G401 (cell line): ENCODE data around the gene RABL6. TPM values are rescaled to one million over a fixed set of nuclear protein-coding genes. Genes with fewer than 3 reads are reported as not detected.

ENCODE experiments used
- DNase-seq: peaks from one replicate; pipeline ENCODE4 v3.0.0-alpha.2; 2015; ENCODE audit warnings: low spot score
- in situ Hi-C: cut with HindIII; loops from 2 replicates; pipeline ENCODE4 v1.10.0; 2016; ENCODE audit warnings: low sequenced_read_pairs, mixed read lengths
- total RNA-seq: library from RNA; depleted of rRNA; stranded (reverse); fragments of >200 nt; shearing (Covaris generic); gene quantifications from 2 replicates; pipeline ENCODE4 v1.2.3, GENCODE V29; 2014

RABL6 gene
- total RNA-seq, 1 experiment from 2014 or later = 222 TPM

GRCh38 chr9:136806631-136807201 is 1.0 kb upstream of the RABL6 start:
- in situ Hi-C loops = no loop called here
- no peak for DNase-seq

DNA sequence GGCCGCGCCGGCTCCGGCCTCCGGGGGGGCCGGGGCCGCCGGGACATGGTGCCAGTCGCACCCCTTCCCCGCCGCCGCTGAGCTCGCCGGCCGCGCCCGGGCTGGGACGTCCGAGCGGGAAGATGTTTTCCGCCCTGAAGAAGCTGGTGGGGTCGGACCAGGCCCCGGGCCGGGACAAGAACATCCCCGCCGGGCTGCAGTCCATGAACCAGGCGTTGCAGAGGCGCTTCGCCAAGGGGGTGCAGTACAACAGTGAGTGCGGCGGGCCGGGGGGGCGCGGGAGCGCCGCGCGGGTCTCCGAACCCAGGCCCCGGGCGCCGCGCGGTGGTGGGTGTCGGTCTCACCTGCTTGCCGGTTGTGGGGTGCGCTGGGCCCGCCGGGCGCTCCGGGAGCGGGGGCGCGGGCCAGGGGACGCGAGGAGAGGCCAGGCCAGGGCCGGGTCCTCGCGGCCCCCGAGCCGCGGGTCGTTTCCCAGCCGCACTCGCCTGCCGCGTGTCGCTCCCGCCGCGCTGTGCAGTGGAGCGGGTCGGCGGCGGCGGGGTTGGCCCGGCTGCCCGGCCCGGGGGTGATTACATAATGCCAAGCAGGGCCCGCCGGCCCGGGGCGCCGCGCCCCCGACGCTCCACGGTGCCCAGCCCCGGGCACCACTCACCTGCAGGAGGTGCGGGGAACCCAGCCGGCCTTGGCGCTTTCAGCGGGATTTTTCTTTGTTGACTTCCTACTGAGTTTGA is 492 bp downstream of the RABL6 start:
- no peak for DNase-seq
- in situ Hi-C loops = no loop called here

DNA sequence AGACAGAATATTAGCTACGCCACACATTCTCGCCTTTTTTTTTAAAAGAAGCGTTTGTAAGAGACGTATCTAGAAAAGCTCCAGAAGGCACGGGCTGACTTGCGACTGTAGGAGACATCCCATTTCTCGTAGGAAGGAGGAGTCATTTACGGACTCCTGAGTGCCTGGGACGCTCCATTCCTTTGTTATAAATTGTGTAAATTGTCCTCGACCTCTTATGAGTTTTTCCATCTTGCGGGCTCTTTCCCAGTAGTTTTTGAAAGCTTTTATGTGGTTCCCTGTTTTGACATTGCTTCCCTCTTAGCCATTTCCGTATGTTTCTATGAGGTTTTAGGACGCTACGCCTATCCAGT is 1.0 kb downstream of the RABL6 start:
- in situ Hi-C loops = no loop called here

DNA sequence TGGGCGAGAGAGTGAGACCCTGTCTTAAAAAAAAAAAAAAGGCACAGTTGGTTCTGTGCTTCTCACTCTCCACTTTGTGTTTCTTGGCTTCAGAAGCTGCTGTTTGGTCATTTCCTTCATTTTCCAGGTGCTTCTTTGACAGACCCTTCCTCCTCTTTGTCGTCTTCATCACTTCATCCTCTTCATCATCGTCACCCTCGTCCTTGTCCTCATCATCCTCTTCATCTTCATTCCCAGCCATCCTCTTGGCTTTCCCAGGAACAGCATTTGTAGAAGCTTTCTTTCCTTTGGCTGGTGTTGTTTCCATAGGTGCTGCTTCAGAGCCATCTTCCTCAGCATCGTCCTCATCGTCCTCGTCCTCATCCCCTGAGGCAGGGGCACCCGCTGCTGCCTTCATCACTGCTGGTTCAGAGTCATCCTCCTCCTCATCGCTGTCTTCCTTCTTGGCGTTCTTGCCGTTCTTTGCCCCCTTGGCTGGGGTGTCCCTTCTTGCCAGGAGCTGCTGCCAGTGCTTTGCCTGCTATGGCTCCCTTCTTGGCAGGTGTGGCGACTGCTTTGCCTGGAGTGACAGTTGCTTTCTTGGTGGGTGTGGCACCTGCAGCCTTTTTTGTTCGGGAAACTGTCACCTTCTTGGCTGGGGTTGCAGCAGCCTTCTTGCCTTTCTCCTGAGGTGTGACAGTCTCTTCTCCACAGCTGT is 7.1 kb downstream of the RABL6 start:
- in situ Hi-C loops = loop anchor here (10.0 kb wide), 1 partner anchor 120 kb away; no protein-coding TSS in a partner anchor
- DNase-seq = no peak

More for the DNA sequence above, 1.0 kb downstream of the RABL6 start:
- DNase-seq = no peak

- no peak for DNase-seq
- in situ Hi-C loops = loop anchor here (10.0 kb wide), 1 partner anchor 119 kb away; no protein-coding TSS in a partner anchor
Measured at GRCh38 chr9:136815422-136815782, 7.7 kb downstream of the RABL6 start.

- in situ Hi-C loops = no loop called here
- DNase-seq = peak; percentile 64
Measured at GRCh38 chr9:136820971-136821825, 13.4 kb downstream of the RABL6 start.

DNA sequence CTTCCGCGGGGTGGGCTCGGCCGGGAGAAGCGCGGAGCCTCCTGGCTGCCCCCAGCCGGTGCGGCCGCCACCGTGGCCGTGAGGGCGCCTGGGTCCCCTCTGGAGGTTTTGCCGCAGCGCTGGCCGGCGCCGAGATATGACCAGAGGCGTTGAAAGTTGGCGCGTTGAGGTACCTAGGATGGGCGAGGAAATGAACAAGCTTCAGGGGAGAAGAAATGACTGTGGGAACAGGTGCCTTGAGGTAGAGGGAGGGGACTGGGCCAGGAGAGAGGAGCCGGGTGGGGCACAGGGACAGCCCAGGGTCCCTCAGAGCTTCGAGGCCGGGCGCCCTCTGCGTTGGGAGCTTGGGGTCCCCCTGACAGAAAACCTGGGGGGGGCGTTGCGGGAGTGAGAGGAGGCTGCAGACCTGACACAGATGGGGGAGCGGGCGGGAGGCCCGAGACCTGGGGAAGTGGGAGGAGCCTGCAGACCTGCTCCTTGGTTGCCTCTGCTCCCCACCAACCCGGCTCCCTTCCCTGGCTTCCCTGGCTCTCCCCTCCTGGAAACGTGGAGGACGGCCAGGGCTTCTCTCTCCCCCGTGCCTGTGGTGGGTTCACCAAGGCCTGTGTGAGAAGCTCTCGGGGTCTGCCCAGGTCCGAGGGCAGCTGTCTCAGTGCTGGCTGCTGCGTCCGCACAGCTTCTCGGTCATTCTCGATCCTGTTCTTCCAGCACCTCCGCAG is 14.2 kb downstream of the RABL6 start:
- peak; percentile 86 for DNase-seq
- in situ Hi-C loops = no loop called here

GRCh38 chr9:136823136-136824046 is 15.6 kb downstream of the RABL6 start:
- peak; percentile 89 for DNase-seq
- in situ Hi-C loops = no loop called here

GRCh38 chr9:136824496-136825225 is 16.9 kb downstream of the RABL6 start:
- in situ Hi-C loops = no loop called here
- no peak for DNase-seq

GRCh38 chr9:136825295-136826187 is 17.8 kb downstream of the RABL6 start:
- in situ Hi-C loops = no loop called here
- DNase-seq = peak; percentile 54

DNA sequence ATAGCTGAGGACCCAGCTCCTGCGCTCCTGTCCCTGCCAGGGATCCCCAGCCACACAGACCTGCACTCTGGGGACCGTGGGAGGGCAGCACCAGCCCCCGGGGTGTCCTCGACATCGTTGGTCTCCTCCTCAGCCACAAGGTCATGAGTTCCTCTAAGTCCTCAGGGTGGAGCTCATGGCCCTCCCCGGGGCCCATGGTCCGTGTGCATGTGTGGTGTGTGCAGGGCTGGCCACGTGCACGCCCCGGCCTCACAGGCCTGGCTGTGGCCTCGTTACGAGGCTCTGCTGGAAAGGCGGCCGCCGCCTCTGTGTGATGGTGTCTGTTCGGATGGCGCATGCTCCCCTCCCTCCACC is 18.4 kb downstream of the RABL6 start:
- no peak for DNase-seq
- in situ Hi-C loops = no loop called here

- in situ Hi-C loops = no loop called here
- DNase-seq = peak; percentile 71
Measured at GRCh38 chr9:136826703-136827582, 19.2 kb downstream of the RABL6 start.

- no peak for DNase-seq
- in situ Hi-C loops = no loop called here
Measured at GRCh38 chr9:136827794-136828473, 20.2 kb downstream of the RABL6 start.

DNA sequence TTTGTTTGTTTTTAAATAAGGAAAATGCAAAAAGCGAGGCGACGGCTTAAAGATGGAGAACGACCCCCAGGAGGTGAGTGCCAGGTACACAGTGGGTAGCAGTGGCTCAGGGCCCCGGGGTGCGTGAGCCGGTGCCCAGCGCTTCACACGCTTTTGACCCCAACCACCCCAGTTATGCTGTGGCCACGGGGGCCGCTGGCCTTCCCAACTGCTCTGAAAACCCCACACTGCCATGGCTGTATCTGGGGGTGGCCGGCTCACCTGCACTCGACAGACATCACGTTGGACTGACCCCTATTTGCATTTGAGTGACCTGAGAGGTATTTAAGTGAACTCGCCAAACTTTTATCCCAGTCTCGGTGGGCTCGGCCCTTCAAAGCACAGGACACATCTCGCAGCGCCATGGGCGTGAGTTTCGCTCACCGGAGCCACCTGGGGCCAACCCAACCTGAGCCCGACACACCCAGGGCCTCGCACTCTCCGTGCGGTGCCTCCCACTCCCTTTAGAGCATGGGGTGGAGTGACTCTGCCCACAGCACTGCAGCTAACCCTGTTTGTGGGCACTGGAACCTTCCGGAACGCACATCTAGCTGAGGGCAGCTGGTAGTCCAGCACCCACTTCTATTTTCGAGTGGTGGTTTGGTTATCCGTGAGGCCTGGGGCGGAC is 20.9 kb downstream of the RABL6 start:
- in situ Hi-C loops = no loop called here

GRCh38 chr9:136829412-136829811 is 21.7 kb downstream of the RABL6 start:
- no peak for DNase-seq

More for the DNA sequence above, 20.9 kb downstream of the RABL6 start:
- no peak for DNase-seq

More at GRCh38 chr9:136829412-136829811, 21.7 kb downstream of the RABL6 start:
- in situ Hi-C loops = no loop called here
